Mesenteric fat pad (tissue), 1 donor: ENCODE results near the gene COQ10A. TPM values are rescaled to one million over a fixed set of nuclear protein-coding genes. Genes with fewer than 3 reads are reported as not detected.

Experiments used
- DNase-seq: peaks from one replicate; pipeline ENCODE4 v3.0.0-alpha.2; 2020; ENCODE audit warnings: low spot score
- total RNA-seq: library from RNA; stranded (reverse); fragmentation: NEBNext Ultra II Directional; extraction: Animal tissue kit (Norgen Biotek cat#: 25700); gene quantifications from one replicate; pipeline ENCODE4 v1.2.1, GENCODE V29; 2021
- donor health status: DM: yes; HTN: yes; CAD: no.

COQ10A gene
- total RNA-seq, 1 donor from 2014 or later = 7.7 TPM

DNA sequence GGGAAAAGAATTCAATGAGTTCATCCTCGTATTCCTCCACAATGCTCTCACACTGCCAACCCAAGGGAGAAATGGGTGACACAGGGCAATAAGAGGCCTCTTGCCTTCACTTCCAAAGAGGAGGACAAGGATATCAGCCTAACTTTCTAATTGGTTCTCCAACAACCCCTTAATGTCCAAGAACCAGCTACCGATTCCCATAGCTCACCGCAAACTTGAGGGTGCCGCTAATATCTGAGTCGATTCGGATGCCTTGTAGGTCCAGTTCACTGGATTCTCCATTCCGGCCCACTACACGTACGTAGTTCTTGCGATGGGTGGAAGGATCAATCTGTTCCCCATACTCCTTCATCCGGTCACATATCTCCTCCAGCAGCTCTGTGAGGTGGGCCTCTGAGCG is 44.3 kb downstream of the COQ10A start:
- DNase-seq = no peak

DNA sequence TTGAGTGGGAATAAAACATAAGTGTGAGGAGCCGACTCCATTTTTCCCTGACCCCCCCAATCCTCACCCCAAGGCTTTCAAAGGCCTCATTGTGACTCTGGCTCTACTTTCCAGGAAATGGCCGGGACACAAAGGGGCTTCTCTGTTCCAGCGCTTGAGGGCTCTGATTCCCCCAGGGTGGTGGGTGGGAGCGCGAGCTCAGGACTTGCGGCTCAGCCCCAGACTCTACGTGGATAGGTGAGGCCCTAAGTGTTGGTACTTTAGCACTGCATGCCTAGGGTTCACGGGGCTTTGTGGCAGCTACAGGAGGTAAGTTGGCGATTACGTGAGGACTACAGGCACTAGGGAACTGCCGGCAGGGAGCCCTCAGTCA is 48.5 kb downstream of the COQ10A start:
- no peak for DNase-seq

DNA sequence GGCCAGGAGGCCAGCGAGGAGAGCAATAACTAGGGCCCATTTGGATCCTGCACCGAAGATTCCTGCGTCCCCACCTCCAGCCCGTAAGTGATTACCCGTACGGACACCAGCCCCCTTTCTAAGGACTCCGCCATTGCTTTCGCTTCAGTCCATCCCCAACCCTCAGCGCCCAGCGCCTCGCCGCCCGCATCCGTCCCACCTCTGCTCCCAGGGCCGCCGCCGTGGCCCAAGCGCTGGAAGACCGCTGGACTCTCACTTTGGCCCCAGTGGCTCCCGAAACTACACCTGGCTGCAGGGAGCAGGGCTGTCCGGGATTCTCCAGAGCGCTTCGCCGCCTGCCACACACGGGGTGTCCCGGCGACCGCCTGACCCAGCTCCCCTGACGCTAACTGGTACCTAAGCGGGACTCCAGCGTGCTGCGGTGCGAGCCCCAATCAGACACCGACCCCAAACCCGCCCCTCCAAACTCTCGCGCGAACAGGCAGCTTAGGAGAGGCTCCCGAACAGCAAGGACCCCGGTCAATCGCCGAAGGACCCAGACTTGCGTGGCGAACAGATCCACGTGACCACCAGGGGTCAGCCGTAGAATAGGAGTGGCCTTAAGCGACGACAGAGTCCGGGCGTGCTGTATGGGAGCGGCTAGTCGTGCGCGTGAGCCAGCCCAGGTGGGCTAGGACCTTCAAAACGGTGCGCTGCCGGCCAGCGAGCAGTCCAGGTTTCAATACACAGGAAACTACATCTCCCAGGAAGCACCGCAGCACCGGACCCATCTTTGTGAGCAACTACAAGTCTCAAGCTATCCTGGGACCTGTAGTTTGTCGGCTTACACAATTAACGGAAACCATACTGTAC is 49.1 kb downstream of the COQ10A start, which contains the start of gene CNPY2:
TSS of gene CNPY2 (minus strand) at position 367 of the 852 bp plus-strand sequence. CDS start 771 bp downstream, outside the sequence.
- DNase-seq = peak; percentile 96

GRCh38 chr12:56317675-56318074 is 50.9 kb downstream of the COQ10A start:
- DNase-seq = no peak

Other genes with a start within 250 kb of the COQ10A start
- 25.8 TPM for gene IKZF4, start 245.9 kb upstream of the COQ10A start, total RNA-seq
- 45.3 TPM for gene RPS26, start 225.0 kb upstream of the COQ10A start, total RNA-seq
- gene ERBB3, start 186.8 kb upstream of the COQ10A start, total RNA-seq = 1.9 TPM
- 99.5 TPM for gene PA2G4, start 162.4 kb upstream of the COQ10A start, total RNA-seq
- gene RPL41, start 150.3 kb upstream of the COQ10A start, total RNA-seq = 2,287 TPM
- gene ZC3H10, start 148.7 kb upstream of the COQ10A start, total RNA-seq = 7.9 TPM
- gene ESYT1, start 138.7 kb upstream of the COQ10A start, total RNA-seq = 435 TPM
- 41.3 TPM for gene MYL6B, start 114.4 kb upstream of the COQ10A start, total RNA-seq
- 2,743 TPM for gene MYL6, start 108.6 kb upstream of the COQ10A start, total RNA-seq
- gene SMARCC2, start 77.5 kb upstream of the COQ10A start, total RNA-seq = 113 TPM
- 93.8 TPM for gene RNF41, start 45.0 kb upstream of the COQ10A start, total RNA-seq
- 18.2 TPM for gene NABP2, start 42.6 kb upstream of the COQ10A start, total RNA-seq
- 0.16 TPM for gene SLC39A5, start 36.9 kb upstream of the COQ10A start, total RNA-seq
- 46.8 TPM for gene ANKRD52, start 8.6 kb upstream of the COQ10A start, total RNA-seq
- gene CS, start 33.4 kb downstream of the COQ10A start, total RNA-seq = 374 TPM
- 87.9 TPM for gene CNPY2, start 49.0 kb downstream of the COQ10A start, total RNA-seq
- 38.7 TPM for gene PAN2, start 67.1 kb downstream of the COQ10A start, total RNA-seq
- gene IL23A, start 71.9 kb downstream of the COQ10A start, total RNA-seq = 0.55 TPM
- gene STAT2, start 93.2 kb downstream of the COQ10A start, total RNA-seq = 216 TPM
- gene APOF, start 95.9 kb downstream of the COQ10A start, total RNA-seq = not detected
- 6.0 TPM for gene TIMELESS, start 182.5 kb downstream of the COQ10A start, total RNA-seq
- not detected for gene MIP, start 187.7 kb downstream of the COQ10A start, total RNA-seq
- 3.0 TPM for gene SPRYD4, start 201.6 kb downstream of the COQ10A start, total RNA-seq
- gene GLS2, start 221.2 kb downstream of the COQ10A start, total RNA-seq = not detected